Sigmoid colon (tissue), 4 donors: ENCODE measurements around the gene PPT1.

Source experiments
- EP300 ChIP-seq, 4 donors: sonication (generic); formaldehyde crosslinking; IDR thresholded peaks; one replicate each; pipeline ENCODE4 v1.6.1; 2017; ENCODE audit warnings: antibody characterized with exemption in 4 of 4
- POLR2A ChIP-seq, 2 donors: fragments of 450-650 bp; IDR thresholded peaks; one replicate each; pipeline ENCODE4 v1.6.1; 2016; ENCODE audit warnings: antibody characterized with exemption in 2 of 2, mild to moderate bottlenecking in 2 of 2, moderate library complexity in 2 of 2
- POLR2AphosphoS5 ChIP-seq, 4 donors: sonication (generic); formaldehyde crosslinking; IDR thresholded peaks; one replicate each; pipeline ENCODE4 v1.6.1; 2017; ENCODE audit warnings: antibody characterized with exemption in 4 of 4
- TF ChIP-seq, protein P1 (sequence below), 4 experiments: fragments of 450-650 bp in 3 of 4; fragments of 200-600 bp in 1 of 4; IDR thresholded peaks; one replicate each; pipeline ENCODE4 v1.5.1; 2016 to 2019; ENCODE audit warnings: antibody characterized with exemption in 4 of 4, mild to moderate bottlenecking in 3 of 4, moderate library complexity in 2 of 4

DNA sequence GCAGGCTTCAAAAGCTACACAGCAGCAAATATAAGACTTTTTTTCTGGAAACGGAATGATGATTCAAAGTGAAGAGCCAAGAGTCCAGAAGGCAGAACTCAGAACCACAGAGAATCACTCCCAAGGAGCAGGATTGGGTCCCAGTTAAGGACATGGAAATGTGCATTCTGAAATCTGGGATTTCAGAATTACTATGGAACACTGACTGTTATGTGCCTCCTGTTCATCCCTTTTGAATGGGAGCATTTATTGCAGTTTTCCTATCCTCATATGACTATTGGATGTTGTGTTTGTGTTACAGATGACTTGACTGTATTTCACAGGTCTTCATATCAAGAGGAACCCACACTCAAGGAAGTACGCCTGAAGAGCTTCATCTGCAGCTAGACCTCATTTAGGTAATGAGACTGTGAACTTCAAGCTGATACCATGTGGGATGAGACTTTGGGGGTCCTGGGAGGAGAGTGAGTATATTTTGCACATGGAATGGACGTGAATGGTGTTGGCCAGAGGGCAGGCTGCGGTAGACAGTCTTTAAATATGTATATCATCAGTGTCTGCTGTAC is 73.6 kb downstream of the PPT1 start:
- TF ChIP-seq POLR2A (IDR thresholded peaks at IDR 0.05) (no peak), EP300 (IDR thresholded peaks at IDR 0.05) (no peak), POLR2AphosphoS5 (IDR thresholded peaks at IDR 0.05) (no peak)
- TF ChIP-seq, protein P1, sequence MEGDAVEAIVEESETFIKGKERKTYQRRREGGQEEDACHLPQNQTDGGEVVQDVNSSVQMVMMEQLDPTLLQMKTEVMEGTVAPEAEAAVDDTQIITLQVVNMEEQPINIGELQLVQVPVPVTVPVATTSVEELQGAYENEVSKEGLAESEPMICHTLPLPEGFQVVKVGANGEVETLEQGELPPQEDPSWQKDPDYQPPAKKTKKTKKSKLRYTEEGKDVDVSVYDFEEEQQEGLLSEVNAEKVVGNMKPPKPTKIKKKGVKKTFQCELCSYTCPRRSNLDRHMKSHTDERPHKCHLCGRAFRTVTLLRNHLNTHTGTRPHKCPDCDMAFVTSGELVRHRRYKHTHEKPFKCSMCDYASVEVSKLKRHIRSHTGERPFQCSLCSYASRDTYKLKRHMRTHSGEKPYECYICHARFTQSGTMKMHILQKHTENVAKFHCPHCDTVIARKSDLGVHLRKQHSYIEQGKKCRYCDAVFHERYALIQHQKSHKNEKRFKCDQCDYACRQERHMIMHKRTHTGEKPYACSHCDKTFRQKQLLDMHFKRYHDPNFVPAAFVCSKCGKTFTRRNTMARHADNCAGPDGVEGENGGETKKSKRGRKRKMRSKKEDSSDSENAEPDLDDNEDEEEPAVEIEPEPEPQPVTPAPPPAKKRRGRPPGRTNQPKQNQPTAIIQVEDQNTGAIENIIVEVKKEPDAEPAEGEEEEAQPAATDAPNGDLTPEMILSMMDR (IDR thresholded peaks at IDR 0.05): no peak
